NCI-H460 (cell line): Measurements from ENCODE around the gene GDF15. TPM values are rescaled to one million over a fixed set of nuclear protein-coding genes. Genes with fewer than 3 reads are reported as not detected.

Experiments
- DNase-seq: peaks from one replicate; pipeline ENCODE4 v3.0.0-alpha.2; 2016; ENCODE audit warnings: low read depth; ENCODE audit errors: extremely low read depth
- total RNA-seq: library from RNA; depleted of rRNA; stranded (reverse); fragments of >200 nt; shearing (Covaris generic); gene quantifications from 2 replicates; pipeline ENCODE4 v1.2.3, GENCODE V29; 2014

The GDF15 gene
- total RNA-seq, 1 experiment from 2014 or later: 281 TPM

DNA sequence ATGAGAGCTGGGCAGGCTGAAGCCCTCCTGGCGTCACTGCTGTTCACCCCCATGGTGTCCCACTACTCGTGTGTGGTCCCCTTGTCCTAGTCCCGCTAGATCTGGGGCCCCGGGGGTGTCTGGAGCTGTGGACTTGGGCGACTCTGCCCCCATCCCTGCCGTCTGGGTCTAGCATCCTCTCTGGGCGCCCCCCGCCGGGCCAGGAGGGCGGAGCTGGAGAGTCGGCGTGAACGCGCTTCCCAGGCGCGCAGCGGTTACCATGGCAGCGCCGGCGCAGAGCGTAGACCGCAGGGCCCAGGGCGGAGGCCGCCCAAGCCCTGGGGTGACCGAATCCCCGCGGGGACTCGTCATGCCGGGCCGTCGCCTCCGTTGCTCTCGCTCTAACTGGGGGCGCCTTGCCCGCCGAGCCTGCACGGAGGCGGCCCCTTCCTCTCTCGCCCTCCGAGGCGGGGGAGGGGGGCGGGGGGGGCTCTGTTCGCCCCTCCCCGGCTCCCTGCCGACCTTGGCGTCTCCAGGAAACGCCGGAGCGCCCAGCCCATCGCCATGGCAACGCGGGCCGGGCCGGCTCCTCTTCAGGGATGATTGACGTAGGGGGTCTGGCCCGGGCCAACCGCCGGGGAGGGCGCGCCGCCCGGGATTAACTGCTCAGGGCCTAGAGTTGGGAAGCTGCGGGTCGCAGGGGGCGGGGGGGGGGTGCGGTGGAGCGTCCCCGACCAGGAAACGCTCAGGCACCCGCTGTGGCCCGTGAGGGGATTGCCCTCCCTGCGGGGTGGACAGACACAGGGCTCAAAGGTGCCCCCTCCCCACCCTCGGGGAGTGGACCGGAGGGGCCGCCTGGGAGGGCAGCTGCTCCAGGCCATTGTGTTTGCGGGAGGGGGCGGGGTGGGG, 43.1 kb downstream of the GDF15 start:
- peak; percentile 66 for DNase-seq

GRCh38 chr19:18429717-18430416, 43.9 kb downstream of the GDF15 start:
- DNase-seq: no peak

DNA sequence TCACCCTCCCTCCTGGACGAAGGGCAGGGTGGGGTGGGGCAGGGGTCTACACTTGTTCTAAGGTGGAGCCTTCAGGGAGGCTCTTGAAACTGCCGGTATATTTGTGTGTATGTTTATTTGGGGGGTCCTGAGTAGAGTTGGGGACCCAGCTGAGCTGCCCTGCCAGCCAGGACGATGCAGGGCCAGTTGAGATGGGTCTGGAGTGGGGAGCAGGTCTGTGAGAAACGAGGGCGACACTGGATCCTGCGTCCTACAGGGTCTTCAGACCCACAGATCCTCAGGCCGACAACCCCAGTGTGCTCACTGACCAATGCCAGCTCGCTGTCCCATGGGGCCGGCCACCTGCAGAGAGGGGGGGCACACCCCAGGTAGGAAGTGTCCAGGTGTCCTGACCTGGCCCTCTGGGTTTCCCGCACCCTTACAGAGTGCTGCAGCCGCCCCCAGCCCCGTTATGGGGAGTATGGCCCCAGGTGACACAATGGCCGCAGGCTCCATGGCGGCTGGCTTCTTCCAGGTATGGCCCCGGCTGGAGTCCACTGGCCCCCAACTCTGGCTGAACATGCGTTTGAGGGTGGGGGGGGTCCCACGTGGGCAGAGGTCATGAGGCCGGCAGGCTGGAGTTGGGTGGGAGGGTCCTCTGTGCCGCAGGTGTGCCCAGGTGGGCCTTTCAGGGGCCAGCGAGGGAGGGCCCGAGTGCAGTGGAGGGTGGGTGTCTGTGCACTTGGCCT, 44.6 kb downstream of the GDF15 start:
- no peak for DNase-seq

- DNase-seq: no peak
These were observed 45.6 kb downstream of the GDF15 start for GRCh38 chr19:18431351-18432197.

GRCh38 chr19:18432275-18433014, 46.5 kb downstream of the GDF15 start:
- no peak for DNase-seq

- DNase-seq: no peak
These were observed 47.2 kb downstream of the GDF15 start for GRCh38 chr19:18433015-18433691.

- DNase-seq: no peak
These were observed 47.9 kb downstream of the GDF15 start for GRCh38 chr19:18433735-18434398.

DNA sequence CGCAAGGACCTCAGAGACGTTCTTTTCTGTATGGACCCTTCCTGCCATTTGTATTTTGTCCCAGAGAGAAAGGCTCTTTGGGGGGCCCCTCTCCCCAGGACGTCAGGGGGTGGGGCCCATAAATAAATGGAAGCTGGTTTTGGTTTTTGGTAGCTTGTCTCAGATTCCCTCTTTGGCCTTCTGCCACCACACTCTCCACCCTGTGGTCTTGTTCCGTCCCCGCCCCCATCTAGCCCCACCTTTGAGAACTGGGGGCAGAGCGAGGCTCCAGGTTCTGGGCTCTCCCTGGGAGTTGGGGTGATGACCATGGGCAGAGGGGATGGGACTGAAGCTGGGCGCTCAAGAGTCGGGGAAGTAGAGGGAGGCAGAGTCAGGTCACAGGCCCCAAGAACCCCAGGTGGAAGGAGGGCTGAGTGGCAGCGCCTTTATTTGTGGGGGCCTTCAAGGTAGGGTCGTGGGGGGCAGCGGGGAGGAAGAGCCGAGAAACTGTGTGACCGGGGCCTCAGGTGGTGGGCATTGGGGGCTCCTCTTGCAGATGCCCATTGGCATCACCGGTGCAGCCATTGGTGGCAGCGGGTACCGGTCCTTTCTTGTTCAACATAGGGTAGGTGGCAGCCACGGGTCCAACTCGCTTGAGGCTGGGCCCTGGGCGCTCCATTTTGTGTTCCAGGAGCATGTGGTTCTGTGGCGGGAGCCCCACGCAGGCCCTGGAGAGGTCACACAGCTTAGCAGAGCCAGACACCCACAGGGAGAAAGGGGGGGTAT, 48.6 kb downstream of the GDF15 start:
- DNase-seq: no peak

DNA sequence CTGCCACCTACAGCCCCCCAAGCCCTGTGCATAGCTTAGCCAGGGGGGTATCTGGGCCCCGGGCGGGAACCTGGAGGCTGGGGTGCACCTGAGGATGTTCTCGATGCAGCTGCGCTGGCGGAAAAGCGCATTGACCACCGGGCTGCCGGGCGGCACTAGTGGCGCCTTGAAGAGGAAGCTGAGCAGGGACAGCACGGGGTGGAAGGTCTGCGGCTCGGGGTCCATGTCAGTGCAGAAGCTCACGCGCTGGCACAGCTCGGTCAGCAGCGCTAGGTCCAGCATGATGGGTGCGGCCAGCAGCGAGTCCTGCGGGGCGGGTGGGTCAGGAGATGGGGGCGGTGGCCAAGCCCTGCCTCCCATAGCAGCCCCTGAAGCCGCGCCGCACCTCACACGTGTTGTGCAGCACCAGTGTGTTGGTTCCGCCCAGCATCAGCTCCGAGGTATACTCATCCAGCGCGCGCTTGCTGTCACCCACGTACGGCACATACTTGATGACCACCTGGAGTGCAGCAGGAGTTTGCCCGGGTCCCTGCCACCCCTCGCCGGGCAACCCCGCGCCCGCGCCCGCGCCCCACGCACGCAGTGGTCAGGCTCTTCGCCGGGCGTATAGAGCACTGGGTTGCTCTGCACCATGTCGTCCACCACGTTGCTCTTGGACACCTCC, 49.4 kb downstream of the GDF15 start:
- no peak for DNase-seq

GRCh38 chr19:18435842-18436670, 50.1 kb downstream of the GDF15 start:
- no peak for DNase-seq

DNA sequence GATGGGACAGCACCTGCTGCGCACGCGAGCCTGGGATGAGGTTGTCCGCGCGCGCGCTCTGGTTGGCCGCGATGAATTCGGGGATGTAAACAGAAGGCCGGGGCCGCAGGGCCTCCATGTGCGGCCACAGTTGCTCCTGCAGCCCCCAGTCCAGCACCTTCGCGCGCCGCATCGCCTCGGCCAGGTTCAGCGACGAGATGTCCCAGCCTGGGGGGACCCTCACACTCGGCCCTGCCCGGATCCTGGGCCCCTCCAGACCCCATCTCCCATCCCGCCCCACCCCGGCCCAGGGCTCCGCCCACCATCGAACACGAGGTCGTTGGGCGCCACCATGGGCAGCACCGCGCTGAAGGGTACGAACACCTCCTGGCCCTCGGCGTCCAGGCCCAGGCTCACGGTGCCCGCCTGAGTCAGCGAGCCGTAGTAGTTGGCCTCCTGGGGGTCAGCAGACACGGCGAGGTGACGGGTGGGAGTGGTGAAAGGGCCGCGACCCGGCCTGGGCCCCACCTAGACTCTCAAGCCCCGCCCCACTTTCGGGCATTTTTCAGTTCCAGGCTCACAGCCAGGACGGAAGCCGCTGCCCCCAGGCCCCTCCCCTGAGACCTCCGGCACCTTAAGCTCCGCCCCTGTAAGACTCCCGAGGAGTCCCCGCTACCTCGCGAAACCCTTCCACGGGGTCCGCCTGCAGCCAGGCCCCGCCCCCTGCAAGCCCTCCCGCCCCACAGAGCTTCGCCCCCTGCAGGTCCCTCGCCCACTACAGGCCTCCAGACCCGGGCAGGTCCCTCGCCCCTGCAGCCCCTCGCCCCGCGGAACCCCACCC, 50.9 kb downstream of the GDF15 start:
- DNase-seq: no peak

- DNase-seq: no peak
These were observed 51.8 kb downstream of the GDF15 start, which contains the start of gene ISYNA1 for GRCh38 chr19:18437491-18438330. Gene ISYNA1, minus strand, starts transcription at chr19:18438133. Its CDS starts 154 bp downstream, at chr19:18437979.

DNA sequence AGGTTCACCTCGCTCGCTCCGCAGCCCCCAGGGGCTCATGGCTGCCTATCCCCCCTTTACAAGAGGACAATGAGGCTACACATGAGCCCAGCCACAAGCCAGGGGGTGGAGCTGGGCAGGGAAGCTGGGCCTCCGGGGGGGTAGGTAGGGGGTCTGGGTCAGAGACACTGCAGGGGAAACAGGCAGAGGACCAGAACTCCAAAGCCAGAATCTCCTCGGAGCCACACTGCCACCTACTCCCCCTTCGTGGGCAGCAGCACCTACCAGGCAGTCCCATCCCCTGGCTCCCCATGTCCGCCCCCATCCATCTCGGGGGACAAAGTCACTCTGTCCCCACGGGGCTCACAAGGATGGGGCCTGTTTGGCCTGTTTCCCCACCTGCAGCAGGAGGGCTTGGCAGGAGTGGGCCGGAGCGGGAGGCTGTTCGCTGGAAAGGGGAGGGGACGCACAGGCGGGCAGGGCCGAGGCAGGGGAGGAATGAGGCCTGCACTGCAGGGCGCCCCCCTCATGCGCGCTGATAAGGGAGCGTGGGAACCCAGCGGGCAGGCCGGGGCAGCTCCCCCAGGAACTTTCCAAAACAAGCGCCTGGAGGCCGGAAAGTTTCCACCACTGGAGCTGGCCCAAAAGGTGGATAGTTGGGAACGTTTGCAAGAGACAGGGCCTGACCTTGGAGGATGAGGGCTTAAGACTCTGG, 52.5 kb downstream of the GDF15 start:
- no peak for DNase-seq
